ENCODE data around the gene SDK2.

SDK2 gene

GRCh38 chr17:73380439-73381106, 263.7 kb downstream of the SDK2 start:
- DNase-seq: no peak

DNA sequence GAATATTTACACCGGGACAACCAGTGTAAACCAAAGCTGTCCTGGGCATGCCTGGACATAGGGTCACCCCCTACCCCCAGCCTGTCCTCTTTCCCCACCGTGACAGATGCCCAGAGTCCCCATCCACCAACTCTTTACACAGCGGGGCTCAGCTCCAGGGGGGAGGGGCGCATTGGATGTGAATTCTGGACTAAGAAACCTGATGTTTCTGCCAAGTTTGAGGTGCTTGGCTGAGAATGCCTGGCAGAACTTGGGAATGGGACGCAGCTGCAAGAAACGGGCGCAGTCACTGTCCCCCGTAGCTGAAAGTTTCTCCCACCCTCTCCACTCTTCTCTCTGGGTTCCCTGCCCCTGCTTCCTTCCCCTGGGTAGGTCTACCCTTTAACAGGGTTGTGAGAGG, 264.4 kb downstream of the SDK2 start:
- no peak for DNase-seq

- no peak for DNase-seq
Observed at GRCh38 chr17:73378974-73379470, 265.2 kb downstream of the SDK2 start.

- no peak for DNase-seq
Observed at GRCh38 chr17:73376636-73377035, 267.6 kb downstream of the SDK2 start.

- DNase-seq: no peak
Observed at GRCh38 chr17:73376152-73376551, 268.1 kb downstream of the SDK2 start.

DNA sequence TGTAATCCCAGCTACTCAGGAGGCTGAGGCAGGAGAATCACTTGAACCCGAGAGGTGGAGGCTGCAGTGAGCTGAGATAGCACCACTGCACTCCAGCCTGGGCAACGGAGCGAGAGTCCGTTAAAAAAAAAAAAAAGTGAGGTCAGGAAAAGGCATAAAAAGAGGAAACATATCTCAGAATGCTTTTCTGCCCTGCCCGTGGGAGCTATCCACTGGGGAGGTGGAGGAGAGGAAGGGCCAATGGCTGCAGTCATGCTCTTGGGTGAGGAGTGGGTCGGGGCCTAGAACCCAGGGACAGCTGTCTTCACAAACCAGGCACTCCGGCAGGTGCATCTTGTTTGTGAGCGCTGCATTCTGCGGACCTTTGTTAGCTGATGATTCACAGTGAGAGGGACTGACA, 272.4 kb downstream of the SDK2 start:
- no peak for DNase-seq

GRCh38 chr17:73371285-73371684, 273.0 kb downstream of the SDK2 start:
- no peak for DNase-seq

DNA sequence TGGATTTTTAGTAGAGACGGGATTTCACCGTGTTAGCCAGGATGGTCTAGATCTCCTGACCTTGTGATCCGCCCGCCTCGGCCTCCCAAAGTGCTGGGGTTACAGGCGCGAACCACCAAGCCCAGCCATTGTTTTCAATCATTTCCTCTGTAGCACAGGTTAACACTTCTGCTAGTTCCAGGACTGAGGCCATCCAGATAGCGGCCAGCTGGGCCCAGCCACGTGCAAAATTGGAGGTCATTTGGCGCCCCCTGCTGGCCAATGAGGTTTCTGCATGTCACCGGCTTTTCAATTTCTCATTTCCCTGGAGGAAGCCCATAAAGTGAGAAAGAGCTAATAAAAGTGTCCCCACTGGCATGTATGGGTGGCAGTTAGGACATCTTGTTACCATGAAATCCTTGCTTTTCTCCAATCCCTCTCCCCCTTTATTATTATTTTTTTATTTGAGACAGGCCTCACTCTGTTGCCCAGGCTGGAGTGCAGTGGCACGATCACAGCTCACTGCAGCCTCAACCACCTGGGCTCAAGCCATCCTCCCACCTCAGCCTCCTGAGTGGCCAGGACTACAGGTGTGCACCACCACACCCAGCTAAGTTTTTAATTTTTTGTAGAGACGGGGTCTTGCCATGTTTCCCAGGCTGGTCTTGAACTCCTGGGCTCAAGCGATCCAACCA, 274.3 kb downstream of the SDK2 start:
- peak; percentile 92 for DNase-seq

DNA sequence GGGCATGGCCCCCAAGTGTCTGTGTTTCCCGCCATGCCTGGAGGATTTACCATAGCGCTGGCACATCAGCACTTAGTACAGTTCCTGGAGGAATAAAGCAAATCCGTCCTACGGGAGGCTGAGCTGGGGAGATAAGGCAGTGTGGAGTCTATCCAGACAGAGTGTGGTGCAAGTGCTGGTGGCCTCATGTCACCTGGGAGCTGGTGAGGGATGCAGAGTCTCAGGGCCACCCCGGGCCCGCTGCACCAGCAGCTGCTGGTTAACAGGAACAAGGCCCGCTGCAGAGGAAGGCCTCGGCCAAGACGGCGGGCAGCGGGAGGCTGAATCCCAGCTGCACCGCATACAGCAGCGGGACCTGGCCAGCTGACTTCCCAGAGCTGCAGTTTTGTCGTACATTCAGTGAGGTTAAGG, 275.1 kb downstream of the SDK2 start:
- DNase-seq: no peak

- DNase-seq: no peak
Observed at GRCh38 chr17:73368085-73368631, 276.1 kb downstream of the SDK2 start.

DNA sequence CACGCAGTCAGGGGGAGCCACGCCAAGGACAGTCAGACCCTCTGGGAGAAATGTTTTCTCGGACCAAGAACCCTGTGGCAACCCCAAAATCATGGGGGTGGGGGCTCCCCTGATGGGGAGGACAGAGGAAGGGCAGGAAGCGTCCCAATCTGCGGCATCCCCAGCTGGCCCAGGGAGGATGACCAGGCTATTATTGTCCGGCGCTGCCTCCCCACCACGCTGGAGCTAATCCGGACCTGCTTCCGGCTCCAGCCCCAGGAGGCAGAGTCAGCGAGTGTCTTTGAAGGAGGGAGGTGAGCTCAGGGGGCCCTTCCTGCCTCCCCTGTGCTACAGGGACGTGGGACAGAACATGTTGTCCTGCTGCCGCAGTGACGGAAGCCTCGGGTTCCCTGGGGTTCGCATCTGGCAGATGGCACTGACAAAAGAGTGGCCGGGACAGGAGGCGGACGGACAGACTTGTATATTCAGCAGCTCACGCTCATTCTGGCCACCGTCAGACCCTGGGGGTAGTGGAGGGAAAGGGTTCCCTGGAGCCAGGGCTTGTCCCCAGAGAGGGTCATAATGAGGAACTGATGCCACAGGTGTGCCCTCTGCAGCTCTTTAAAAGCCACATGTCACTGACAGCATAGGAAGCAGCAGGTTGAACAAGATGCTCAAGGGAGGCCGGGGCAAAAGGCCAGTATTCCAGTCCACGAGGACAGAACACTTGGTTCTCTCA, 278.2 kb downstream of the SDK2 start:
- no peak for DNase-seq

DNA sequence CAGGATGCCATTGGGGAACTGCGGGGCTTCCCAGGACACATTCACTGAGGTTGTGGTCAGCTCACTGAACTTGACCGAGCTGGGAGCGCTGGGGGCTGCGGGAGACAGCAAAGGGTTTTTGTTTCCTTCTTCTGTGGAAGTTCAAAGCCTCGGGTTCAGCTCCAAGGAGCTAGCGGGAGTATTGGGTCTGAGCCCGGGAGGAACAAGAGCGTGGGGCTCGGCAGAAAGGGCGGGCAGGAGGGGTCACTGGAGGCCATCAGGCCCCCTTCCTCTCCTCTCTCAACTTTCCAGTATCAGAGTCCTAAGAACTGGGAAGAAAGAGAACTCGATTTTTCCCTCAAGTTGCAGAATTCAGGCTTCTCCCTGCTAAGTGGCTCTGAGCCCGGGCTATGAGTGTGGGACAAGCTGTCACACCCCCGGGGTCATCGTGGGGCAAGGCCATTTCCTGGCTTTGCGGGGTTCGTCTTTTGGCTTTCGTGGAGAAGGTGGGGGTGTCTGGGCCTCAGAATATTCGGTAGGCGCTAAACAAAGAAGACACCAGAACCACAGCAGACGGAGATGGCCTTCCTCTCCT, 278.9 kb downstream of the SDK2 start:
- DNase-seq: no peak

GRCh38 chr17:73364155-73364522, 280.1 kb downstream of the SDK2 start:
- no peak for DNase-seq

DNA sequence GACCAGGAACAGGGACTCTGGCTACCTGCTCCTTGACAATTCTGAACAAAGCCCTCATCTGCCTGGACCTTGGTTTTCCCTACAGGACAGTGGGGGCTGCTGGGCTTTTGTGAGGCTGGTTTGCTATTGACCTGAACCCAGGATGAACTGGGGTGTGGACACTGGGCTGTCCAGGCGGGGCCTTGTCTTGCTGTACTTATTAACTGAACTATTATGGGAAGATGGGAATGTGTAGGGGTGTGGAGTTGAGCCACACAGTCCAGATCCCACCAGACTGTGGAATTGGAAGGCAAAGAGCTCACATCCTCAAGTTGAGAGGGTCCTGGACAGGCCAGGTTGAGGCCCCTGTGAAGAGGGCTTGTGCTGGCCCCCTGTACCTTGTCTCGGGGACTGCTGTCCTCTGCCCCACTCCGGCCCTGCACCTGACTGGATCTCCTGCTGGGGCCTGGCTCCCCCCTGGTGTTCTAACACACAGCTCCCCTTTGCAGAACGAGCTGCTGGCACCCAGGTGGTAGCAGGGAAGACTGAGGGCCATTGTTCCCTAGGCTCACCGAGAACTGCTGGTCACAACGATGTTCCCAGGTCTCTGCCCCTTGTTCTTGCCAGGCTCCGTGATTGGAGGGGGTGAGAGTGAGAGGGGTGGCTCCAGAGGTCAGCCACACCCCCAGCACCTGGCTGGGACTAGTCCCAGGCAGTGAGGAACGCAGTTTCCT, 280.6 kb downstream of the SDK2 start:
- DNase-seq: no peak

- DNase-seq: no peak
Observed at GRCh38 chr17:73362697-73363096, 281.5 kb downstream of the SDK2 start.

DNA sequence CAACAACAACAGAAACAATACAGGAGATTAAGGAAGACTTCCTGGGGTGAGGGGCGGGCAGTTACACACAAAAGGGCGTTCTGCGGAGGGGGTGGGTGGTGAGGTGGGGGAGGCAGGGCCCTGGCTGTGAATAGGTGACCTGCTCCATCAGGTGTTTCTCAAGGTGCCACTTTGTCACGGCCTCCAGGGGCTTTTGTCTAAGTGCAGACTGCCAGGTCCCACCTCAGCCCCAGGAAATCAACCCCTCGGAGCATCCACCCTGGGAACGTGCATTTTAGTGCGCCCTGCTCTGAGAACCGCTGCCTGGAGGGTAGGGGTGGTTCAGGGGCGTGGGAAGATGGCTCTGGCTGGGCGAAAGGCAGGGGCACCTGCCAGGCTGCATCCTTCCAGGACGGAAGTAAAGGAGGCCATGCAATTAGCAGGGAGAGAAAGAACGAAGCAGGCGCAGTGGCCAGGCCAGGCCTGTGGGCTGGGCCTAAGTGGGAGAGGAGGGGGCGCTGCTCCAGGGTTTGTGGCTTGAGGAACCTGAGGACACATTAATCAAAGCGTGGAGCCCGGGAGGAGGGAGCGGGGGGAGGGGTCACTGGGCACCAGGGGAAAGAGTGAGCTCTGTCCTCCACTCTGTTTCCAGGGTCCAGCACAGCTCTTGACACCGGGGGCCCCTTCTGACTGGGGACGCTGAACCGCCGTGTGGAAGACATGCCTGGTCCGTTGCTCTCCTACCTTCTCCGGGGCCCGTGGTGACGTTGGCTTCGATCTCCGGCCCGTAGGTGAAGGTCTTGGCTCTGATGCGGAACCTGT, 283.1 kb downstream of the SDK2 start:
- no peak for DNase-seq

- DNase-seq: no peak
Observed at GRCh38 chr17:73359987-73360410, 284.2 kb downstream of the SDK2 start.

DNA sequence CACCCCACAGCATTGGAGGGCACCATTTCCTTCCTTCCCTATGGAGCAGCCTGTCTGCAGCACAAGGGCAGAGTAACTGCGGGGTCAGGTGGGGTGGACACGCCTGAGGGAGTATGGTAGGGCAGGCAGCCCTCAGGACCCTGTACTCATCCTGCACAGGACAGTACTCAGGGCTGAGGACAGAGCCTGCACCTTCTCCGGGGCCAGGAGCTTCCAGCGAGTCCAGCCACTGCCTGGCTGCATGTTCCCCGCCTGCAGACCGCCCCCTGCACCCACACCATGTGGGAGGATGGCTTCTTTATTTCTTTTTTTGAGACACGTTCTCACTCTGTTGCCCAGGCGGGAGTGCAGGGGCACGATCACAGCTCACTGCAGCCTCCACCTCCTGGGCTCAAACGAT, 284.9 kb downstream of the SDK2 start:
- no peak for DNase-seq

DNA sequence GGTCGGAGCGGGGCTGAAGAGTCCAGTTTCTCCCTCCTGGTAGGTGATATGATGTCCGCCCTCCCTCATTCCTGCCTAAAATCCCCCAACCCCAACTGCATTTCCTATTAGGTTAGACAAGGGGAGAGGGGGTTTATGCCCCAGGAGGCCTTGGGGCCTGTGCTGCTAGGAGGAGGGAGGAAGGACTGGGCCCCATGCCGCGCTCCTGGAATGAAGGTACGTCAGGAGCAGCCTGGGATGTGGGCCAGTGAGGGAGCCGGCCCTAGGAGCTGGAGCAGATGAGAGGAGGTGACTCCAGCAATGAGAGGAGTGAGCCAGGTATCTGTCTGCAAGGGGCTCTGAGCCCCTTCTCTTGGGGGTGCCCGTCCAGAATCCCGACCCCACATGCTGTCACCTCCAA, 285.6 kb downstream of the SDK2 start:
- DNase-seq: no peak

- DNase-seq: no peak
Observed at GRCh38 chr17:73357981-73358380, 286.3 kb downstream of the SDK2 start.

DNA sequence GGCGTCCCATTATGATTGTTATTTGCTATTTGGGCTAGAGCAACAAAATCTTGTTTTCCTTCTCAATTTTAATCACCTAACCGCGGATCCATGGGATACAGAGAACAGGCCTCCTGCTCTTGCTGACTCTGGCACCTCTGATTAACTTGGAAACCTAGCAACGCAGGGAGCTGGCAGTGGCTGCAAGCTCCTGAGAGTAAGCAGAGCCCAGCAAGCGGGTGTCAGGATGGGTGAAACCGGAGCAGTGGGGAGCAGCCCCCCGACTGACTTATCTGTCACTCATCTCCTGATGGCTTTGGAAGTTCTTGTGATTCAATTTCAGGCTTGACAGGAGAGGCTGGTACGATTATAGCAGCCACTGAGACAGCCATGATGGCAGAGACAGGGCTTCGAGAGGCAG, 286.9 kb downstream of the SDK2 start:
- DNase-seq: no peak
